K562 treated with DMSO at 1 percent for 4 hours (cell line): ENCODE data around the gene PITPNM1. TPM values are rescaled to one million over a fixed set of nuclear protein-coding genes. Genes with fewer than 3 reads are reported as not detected.

Experiments
- total RNA-seq: library from RNA; unstranded; fragments of 300-600 nt; gene quantifications from 2 replicates; pipeline ENCODE4 v1.2.3, GENCODE V29; 2022; ENCODE audit not compliant: insufficient read depth

Gene PITPNM1
- 39.7 and 47.4 TPM in 2 replicates for total RNA-seq

DNA sequence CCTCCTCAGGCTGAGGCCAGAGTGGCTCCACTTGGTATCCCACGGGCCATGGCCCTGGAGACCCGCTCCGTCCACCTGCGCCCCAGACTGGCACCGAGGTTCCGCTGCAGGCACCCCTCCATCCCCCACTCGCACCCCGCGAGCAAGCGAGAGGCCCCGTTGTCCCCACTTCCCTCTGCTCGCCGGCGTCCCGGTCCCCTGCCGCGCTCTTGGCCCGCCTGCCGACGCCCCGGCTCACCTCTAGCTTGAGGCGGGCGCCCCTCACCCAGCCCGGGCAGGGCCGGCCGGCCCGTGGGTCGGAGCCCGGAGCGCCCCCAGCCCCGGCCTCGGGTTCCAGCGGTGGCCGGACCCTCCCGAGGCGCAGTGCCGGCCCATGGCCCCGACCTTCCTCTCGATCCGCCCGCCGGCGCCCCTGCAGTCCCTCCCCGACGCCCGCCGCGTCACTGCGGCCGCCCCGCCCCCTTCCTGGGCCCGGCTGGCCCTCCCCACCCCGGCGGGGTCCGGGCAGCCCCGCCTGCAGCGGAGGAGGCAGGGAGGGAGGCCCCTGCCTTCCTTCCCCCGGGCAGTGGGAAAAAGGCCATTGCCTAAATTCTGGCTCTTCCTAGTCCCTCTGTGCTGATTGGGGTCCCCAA lies at the start of gene PITPNM1:
PITPNM1 (minus strand) TSS at position 414 of the 632 bp plus-strand sequence. CDS start 1,183 bp downstream, outside the sequence.

GRCh38 chr11:67522844-67523555 lies 17.8 kb upstream of the PITPNM1 start, which contains the start of gene CABP2:
CABP2 (minus strand) TSS chr11:67523446; CDS start chr11:67523326, 120 bp downstream.

DNA sequence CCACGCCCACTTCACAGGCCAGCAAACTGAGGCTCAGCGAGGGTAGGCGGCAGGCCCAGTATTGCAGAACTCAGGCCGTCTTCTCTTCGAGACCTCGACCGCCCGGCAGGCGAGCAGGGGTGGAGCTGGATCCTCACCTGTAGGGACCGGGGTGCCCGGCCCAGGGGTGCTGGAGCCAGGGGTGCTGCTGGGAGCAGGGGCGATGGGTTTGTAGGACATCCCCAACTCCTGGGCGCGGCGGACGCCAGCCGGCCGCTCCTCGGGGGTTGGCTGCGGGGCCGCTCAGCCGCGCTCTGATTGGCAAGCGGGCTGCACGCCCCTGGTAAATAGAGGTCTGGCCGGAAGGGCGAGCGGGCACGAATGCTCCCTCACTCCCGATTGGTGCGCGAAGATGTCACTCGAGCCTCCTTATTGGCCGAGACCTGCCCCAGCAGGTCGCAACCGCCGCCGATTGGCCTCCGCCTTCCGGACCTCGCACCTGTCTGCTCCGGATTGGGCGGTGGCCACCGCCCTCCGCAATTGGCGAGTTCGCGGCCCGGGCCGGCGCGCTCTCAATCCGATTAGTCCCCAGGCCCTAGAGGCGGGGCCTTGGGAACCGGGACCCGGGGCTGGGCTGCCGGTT lies 2.8 kb upstream of the PITPNM1 start, which contains the start of gene CDK2AP2:
CDK2AP2 (minus strand) TSS at position 299 of the 622 bp plus-strand sequence; CDS start at position 219, 80 bp downstream.

DNA sequence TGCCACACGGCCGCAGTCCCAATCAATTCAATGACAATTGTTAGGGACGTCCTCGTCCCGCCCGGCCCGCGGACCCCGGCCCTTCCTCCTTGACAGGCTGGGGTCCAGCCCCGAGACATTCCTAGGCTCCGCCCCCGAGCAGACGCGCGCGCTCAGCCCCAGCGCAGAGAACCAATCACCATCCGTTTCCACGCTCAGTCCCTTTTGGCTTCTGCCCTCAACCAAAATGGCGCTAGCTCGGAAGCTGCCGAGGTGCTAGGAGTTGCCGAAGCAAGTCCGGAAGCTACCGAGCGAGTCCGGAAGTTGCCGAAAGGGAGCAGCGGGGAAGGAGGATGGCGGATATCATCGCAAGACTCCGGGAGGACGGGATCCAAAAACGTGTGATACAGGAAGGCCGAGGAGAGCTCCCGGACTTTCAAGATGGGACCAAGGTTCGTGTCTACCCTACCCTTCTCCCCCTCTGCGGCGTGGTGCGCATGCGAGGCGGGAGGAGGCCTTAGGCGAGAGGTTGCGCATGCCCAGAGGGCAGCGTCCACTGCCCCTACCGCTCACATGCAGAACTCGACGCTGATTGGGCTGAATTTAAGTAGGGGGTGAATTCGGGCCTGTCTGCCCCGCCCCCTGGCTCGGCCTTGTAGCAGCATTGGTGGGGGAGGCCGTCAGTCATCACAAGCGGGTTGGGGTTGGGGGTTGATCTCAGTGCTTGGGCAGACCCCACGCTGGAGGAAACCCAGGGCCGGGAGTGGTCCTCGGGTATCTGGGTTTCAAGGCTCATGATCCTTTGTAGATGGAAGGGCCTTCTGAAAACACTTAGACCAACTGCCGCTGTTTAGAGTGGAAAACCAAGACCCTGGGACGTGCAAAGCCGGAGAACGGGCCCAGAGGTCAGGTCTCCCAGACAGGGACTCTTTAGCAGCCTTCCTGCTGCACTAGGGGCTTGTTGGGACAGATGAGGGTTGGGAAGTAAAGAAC lies 22.1 kb downstream of the PITPNM1 start, which contains the start of gene AIP:
AIP (plus strand) TSS at position 200 of the 972 bp plus-strand sequence; CDS start at position 333, 133 bp downstream.

DNA sequence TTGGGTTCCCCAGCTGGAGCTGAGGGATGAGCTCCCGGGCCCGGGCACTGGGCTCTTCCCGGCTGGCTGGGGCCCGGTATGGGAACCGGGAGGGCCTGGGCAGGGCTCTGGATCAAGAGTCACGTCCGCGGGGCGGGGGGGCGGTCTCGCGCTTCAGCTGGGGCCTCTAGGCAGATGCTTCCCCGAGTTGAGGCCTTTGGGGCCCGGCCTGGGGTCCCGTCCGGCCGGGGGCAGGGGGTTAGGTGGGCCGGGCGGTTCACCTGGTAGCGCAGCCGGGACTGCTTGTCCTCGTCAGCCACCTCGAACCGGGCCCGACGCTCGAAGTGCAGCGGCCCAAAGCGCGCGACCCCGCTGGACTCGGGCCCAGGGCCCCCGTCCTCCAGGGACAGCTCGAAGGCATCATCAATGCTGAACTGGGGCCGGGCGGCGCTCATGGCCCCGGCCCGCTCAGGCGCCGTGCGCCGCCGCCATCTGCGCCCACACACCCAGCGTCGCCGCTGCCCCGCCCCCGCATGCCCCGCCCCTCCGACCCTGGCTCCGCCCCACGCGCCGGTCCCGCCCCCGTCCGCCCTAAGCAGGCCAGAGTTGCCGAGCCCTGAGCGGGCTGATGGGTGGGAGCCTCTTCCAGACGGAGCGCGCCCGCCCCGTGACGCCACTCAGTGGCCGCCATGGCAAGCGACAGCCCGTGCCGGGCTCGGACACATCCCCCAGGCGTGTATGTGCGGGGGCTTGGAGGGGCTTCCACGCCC lies 36.2 kb downstream of the PITPNM1 start, which contains the start of gene TMEM134:
TMEM134 (minus strand) TSS at position 493 of the 749 bp plus-strand sequence; CDS start at position 434, 59 bp downstream.

DNA sequence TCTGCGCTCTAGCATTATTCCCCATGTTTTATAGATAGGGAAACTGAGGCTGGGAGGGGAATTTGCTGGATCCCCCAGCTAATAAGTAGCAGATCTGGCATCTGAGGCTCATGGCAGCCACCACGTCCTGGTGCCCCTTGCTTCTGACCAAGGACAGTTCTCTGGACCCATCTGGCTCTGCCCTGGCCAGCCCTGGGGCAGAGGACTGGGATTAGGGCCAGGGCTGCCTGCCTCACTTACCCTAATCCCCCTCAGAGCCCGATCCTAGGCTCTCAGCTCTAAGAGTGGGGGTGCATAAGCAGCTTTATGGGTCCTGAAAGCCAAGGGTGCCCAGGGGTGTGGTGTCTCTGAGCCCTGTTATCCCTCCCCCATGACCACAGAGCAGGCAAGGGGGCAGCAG lies 50.1 kb downstream of the PITPNM1 start, which contains the start of gene CABP4:
CABP4 (plus strand) TSS at position 301 of the 400 bp plus-strand sequence; CDS start at position 371, 70 bp downstream.

GRCh38 chr11:67452141-67452952 lies 52.8 kb downstream of the PITPNM1 start, which contains the start of gene GPR152:
GPR152 (minus strand) TSS chr11:67452729; CDS start chr11:67452724, 5 bp downstream.

Other genes with a start within 250 kb of the PITPNM1 start
- gene GRK2, start 238.9 kb downstream of the PITPNM1 start, total RNA-seq, result 131 and 142 TPM in 2 replicates
- 40.8 and 46.3 TPM in 2 replicates for gene ANKRD13D, start 216.1 kb downstream of the PITPNM1 start, total RNA-seq
- gene SSH3, start 201.8 kb downstream of the PITPNM1 start, total RNA-seq, result 3.9 and 8.5 TPM in 2 replicates
- 82.5 and 123 TPM in 2 replicates for gene POLD4, start 151.8 kb downstream of the PITPNM1 start, total RNA-seq
- 1.0 and 1.2 TPM in 2 replicates for gene CLCF1, start 131.8 kb downstream of the PITPNM1 start, total RNA-seq
- gene RAD9A, start 113.4 kb downstream of the PITPNM1 start, total RNA-seq, result 38.7 and 39.2 TPM in 2 replicates
- 321 and 325 TPM in 2 replicates for gene PPP1CA, start 103.5 kb downstream of the PITPNM1 start, total RNA-seq
- gene TBC1D10C, start 101.3 kb downstream of the PITPNM1 start, total RNA-seq, result 1.4 and 1.7 TPM in 2 replicates
- not detected in 2 replicates for gene CARNS1, start 89.7 kb downstream of the PITPNM1 start, total RNA-seq
- 72.1 and 83.4 TPM in 2 replicates for gene RPS6KB2, start 76.9 kb downstream of the PITPNM1 start, total RNA-seq
- 2.1 and 2.5 TPM in 2 replicates for gene PTPRCAP, start 67.7 kb downstream of the PITPNM1 start, total RNA-seq
- gene CORO1B, start 61.9 kb downstream of the PITPNM1 start, total RNA-seq, result 222 and 228 TPM in 2 replicates
- not detected in 2 replicates for gene GPR152, start 52.6 kb downstream of the PITPNM1 start, total RNA-seq
- not detected in 2 replicates for gene CABP4, start 50.0 kb downstream of the PITPNM1 start, total RNA-seq
- gene TMEM134, start 36.1 kb downstream of the PITPNM1 start, total RNA-seq, result 44.8 and 54.3 TPM in 2 replicates
- 111 and 127 TPM in 2 replicates for gene AIP, start 22.3 kb downstream of the PITPNM1 start, total RNA-seq
- 117 and 122 TPM in 2 replicates for gene CDK2AP2, start 2.8 kb upstream of the PITPNM1 start, total RNA-seq
- gene CABP2, start 18.1 kb upstream of the PITPNM1 start, total RNA-seq, result not detected in 2 replicates
- 2,202 and 2,224 TPM in 2 replicates for gene GSTP1, start 78.4 kb upstream of the PITPNM1 start, total RNA-seq
- 188 and 204 TPM in 2 replicates for gene NDUFV1, start 101.6 kb upstream of the PITPNM1 start, total RNA-seq
- gene NUDT8, start 124.6 kb upstream of the PITPNM1 start, total RNA-seq, result 12.3 and 16.7 TPM in 2 replicates
- not detected in 2 replicates for gene TBX10, start 134.4 kb upstream of the PITPNM1 start, total RNA-seq
- gene ACY3, start 145.4 kb upstream of the PITPNM1 start, total RNA-seq, result not detected in 2 replicates
- not detected in 2 replicates for gene ALDH3B2, start 169.3 kb upstream of the PITPNM1 start, total RNA-seq